Astrocyte of the cerebellum (primary cell): Measurements from ENCODE around the gene NUB1.

Source experiments
- DNase-seq: peaks from one replicate; pipeline ENCODE4 v3.0.0-alpha.2; 2011; ENCODE audit warnings: low read depth
- H3K4me3 ChIP-seq: 2 replicates; pipeline ENCODE4 v1.5.1; 2011; ENCODE audit warnings: mild to moderate bottlenecking, low read depth, low read length, moderate library complexity
- CTCF ChIP-seq: IDR thresholded peaks from 2 replicates; pipeline ENCODE4 v1.5.1; 2012; ENCODE audit warnings: low read length, low read depth, moderate library complexity, mild to moderate bottlenecking; ENCODE audit errors: missing control alignments
- in situ Hi-C: cut with HindIII; loops from 2 replicates; pipeline ENCODE4 v1.10.0; 2017; ENCODE audit warnings: low sequenced_read_pairs

The NUB1 gene

GRCh38 chr7:151378011-151378410, 36.4 kb downstream of the NUB1 start:
- H3K4me3 ChIP-seq, result no peak overlapping the region
- no peak for DNase-seq
- TF ChIP-seq CTCF, result no peak
- in situ Hi-C loops, result no loop called here

- no peak for DNase-seq
- TF ChIP-seq CTCF, result no peak
- H3K4me3 ChIP-seq, result no peak overlapping the region
- in situ Hi-C loops, result no loop called here
Observed at GRCh38 chr7:151378496-151379192, 37.0 kb downstream of the NUB1 start.

- H3K4me3 ChIP-seq, result no peak overlapping the region
- DNase-seq, result no peak
- in situ Hi-C loops, result no loop called here
- no peak for TF ChIP-seq CTCF
Observed at GRCh38 chr7:151379193-151379520, 37.5 kb downstream of the NUB1 start.

GRCh38 chr7:151379534-151380198, 38.1 kb downstream of the NUB1 start:
- no peak for TF ChIP-seq CTCF
- H3K4me3 ChIP-seq, result no peak overlapping the region
- DNase-seq, result no peak
- in situ Hi-C loops, result no loop called here

- in situ Hi-C loops, result no loop called here
- no peak for TF ChIP-seq CTCF
- H3K4me3 ChIP-seq, result no peak overlapping the region
- no peak for DNase-seq
Observed at GRCh38 chr7:151380199-151381097, 38.8 kb downstream of the NUB1 start.

GRCh38 chr7:151381098-151381347, 39.4 kb downstream of the NUB1 start:
- H3K4me3 ChIP-seq, result no peak overlapping the region
- no peak for TF ChIP-seq CTCF
- DNase-seq, result no peak
- in situ Hi-C loops, result no loop called here
